Measurements from ENCODE around the gene JUP.
A peak's percentile ranks its signal among the peaks of the same experiment; 100 is the strongest.

The JUP gene

DNA sequence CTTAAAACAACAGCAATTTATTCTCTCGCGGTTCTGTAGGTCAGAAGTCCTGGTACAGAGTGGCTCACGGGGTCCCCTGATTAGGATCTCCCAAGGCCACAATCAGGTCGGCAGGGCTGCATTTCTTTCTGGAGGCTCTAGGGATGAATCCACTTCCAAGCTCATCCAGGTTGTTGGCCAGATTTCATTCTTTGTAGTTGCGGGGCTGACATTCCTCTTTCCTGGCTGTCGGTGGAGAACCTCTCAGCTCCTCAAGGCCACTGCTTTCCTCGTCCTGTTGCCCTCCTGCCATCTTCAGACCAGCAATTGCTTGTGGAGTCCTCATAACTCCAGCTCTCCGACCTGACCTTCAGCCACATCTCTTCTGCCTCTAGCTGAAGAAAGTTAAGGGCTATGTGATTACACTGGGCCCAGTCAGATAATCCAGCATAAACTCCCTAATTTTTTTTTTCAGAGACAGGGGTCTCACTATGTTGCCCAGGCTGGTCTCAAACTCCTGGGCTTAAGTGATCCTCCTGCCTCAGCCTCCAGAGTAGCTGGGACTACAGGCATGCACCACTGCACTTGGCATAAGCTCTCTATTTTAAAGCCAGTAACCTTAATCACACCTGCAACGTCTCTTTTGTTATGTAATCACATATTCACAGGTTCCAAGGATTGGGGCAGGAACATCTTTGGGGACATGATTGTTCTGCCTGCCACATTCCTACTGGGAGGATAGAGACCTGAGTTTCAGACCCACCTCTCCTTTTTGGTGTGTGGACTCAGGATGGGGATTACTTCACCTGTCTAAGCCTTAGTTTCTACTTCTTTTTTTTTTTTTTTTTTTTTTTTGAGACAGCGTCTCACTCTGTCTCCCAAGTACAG, 78.5 kb downstream of the JUP start:
- H3K4me3 ChIP-seq (ENCODE audit: low read length), result no peak overlapping the region
- H3K9me3 ChIP-seq (ENCODE audit: control insufficient read depth, low read length), result no peaks in the 10 kb centered on the region
- DNase-seq (ENCODE audit: low read depth), result no peak
- H3K27me3 ChIP-seq (replicated peaks; ENCODE audit: control insufficient read depth, insufficient read depth, low read length), result peaks cover 5% of the 10 kb centered on the region
- H3K9ac ChIP-seq (ENCODE audit: low read length), result no peak overlapping the region
- H3K4me1 ChIP-seq (ENCODE audit: control insufficient read depth, insufficient read depth, low read length), result peaks cover 4% of the 10 kb centered on the region
- no peaks in the 10 kb centered on the region for H3K36me3 ChIP-seq (ENCODE audit: control insufficient read depth, insufficient read depth, low read length, severe bottlenecking)

DNA sequence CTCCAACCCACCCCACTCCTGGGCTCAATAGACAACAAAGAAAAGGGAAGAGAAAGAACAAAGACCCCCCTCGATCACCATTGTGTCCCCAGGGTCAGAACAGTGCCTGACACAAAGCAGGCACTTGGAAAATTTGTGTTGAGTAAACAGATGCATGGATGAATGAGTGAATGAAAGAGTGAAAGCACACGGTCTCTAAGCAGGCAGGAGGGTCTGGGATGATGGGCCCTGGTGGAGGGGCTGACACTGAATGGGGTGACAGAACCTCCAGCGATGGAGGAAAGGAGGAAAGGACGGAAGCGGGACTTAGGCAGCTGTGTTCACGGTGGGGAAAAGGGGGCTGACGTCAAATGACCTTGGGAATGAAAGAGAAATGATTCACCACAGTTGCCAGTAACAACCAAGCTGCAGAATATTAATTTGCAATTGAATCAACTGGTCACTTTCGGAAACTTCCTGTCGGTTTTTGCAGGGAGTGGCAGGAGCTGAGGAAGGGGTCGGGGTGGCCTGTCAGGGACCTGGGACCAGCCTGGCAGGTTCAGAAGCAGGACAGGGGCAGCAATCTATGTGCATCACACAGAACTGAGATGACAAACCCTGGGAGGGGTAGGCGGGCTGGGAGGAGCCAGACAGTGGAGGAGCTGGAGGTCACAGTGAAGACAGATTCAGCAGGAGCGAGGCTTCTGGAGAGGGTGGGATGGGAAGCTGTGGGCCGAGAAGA, 81.1 kb downstream of the JUP start:
- H3K9ac ChIP-seq (ENCODE audit: low read length), result no peak overlapping the region
- H3K27me3 ChIP-seq (replicated peaks; ENCODE audit: control insufficient read depth, insufficient read depth, low read length), result no peaks in the 10 kb centered on the region
- H3K4me1 ChIP-seq (ENCODE audit: control insufficient read depth, insufficient read depth, low read length), result peaks cover 4% of the 10 kb centered on the region
- H3K9me3 ChIP-seq (ENCODE audit: control insufficient read depth, low read length), result no peaks in the 10 kb centered on the region
- DNase-seq (ENCODE audit: low read depth), result peak; percentile 28
- H3K36me3 ChIP-seq (ENCODE audit: control insufficient read depth, insufficient read depth, low read length, severe bottlenecking), result no peaks in the 10 kb centered on the region
- H3K4me3 ChIP-seq (ENCODE audit: low read length), result no peak overlapping the region

All from adipocyte (in vitro differentiated cells).